Pancreas (tissue), 10 donors: ENCODE results near the gene ESPN. TPM values are rescaled to one million over a fixed set of nuclear protein-coding genes. Genes with fewer than 3 reads are reported as not detected.
A peak's percentile ranks its signal among the peaks of the same experiment; 100 is the strongest.
"Not testable (repeated sequence)": the region's sequence is repeated elsewhere in the genome, so short reads cannot be mapped to it uniquely, and the experiment has no call there.

ENCODE experiments used
- ATAC-seq, 4 donors: fragments of 200-7000 bp; cut with Tn5 transposase; one replicate each; pipeline versions ENCODE4 v1.8.0 to v1.9.1; 2020; ENCODE audit warnings: mild to moderate bottlenecking in 4 of 4, moderate library complexity in 4 of 4
- DNase-seq, 6 donors: peaks; one replicate each; pipeline ENCODE4 v3.0.0-alpha.2; 2020
- FAIRE-seq: peaks from 2 replicates; lab custom pipeline; 2012; peaks lifted over from hg19 to GRCh38; lab: Jason Lieb, UNC
- H3K27ac ChIP-seq, 4 donors: fragments of 200-600 bp; sonication (generic); 1 replicate in 3 of 4; 2 replicates in 1 of 4; pipeline versions ENCODE4 v1.5.0 to v1.8.0; 2020
- H3K27me3 ChIP-seq, 4 donors: fragments of 200-600 bp; one replicate each; pipeline ENCODE4 v1.8.0; 2021
- H3K36me3 ChIP-seq, 3 donors: fragments of 200-600 bp; sonication (generic) in 1 of 3; one replicate each; pipeline versions ENCODE4 v1.5.0 to v1.8.0; 2020 to 2021
- H3K4me1 ChIP-seq, 3 donors: fragments of 200-600 bp; one replicate each; pipeline ENCODE4 v1.8.0; 2021
- H3K4me3 ChIP-seq, 4 donors: fragments of 200-600 bp; sonication (generic) in 2 of 4; one replicate each; pipeline versions ENCODE4 v1.5.0 to v1.8.0; 2020 to 2021
- H3K9me3 ChIP-seq, 4 donors: fragments of 200-600 bp; one replicate each; pipeline ENCODE4 v1.8.0; 2021
- WGBS, 2 donors: extraction: QIAGEN DNeasy Blood & Tissue Kit; methylation state at CpG; one replicate each; pipeline ENCODE4 v1.1.7; 2013; 5-methylcytosine and 5-hydroxymethylcytosine counted together
- intact Hi-C, 3 donors: fragments of 100-400 bp; cut with DNase I; formaldehyde crosslinking; loops; one replicate each; pipeline versions ENCODE4 v1.11.1 to v1.14.2; 2022
- polyA plus RNA-seq, 2 donors: library from polyadenylated mRNA; stranded (reverse); fragments of 200-250 nt; gene quantifications; one replicate each; pipeline ENCODE4 v1.2.3, GENCODE V29; 2013
- total RNA-seq, 6 donors: library from RNA; stranded (reverse); fragmentation: NEBNext Ultra II Directional in 4 of 6; extraction: Animal tissue kit (Norgen Biotek cat#: 25700) in 4 of 6; gene quantifications; one replicate each; pipeline versions ENCODE4 v1.2.1 to v1.2.4, GENCODE V29; 2021 to 2023
- TF ChIP-seq, protein P1 (sequence below), 4 donors: fragments of 200-600 bp; sonication (generic) in 3 of 4; IDR thresholded peaks; one replicate each; pipeline versions ENCODE4 v1.5.0 to v1.8.0; 2021; ENCODE audit warnings: antibody characterized with exemption in 4 of 4
- donor health status: healthy with polysubstance abuse.
- donor health status: DM: no; HTN: no; CAD: no; lungs with moderate emphysema.
- donor health status: DM: no; HTN: no; CAD: no.
- donor health status: control.
- donor health status: control.
- donor health status: Bipolar disorder and iron deficiency.
- donor health status: DM: yes; HTN: yes; CAD: no.
- donor health status: DM: no; HTN: no; CAD: no.
- donor health status: DM: no; HTN: no; CAD: no.
- donor health status: DM: yes; HTN: yes; CAD: no.

Gene ESPN
- total and polyA plus RNA-seq, 8 donors, result 0.28 to 2.5 (median 0.68) TPM

DNA sequence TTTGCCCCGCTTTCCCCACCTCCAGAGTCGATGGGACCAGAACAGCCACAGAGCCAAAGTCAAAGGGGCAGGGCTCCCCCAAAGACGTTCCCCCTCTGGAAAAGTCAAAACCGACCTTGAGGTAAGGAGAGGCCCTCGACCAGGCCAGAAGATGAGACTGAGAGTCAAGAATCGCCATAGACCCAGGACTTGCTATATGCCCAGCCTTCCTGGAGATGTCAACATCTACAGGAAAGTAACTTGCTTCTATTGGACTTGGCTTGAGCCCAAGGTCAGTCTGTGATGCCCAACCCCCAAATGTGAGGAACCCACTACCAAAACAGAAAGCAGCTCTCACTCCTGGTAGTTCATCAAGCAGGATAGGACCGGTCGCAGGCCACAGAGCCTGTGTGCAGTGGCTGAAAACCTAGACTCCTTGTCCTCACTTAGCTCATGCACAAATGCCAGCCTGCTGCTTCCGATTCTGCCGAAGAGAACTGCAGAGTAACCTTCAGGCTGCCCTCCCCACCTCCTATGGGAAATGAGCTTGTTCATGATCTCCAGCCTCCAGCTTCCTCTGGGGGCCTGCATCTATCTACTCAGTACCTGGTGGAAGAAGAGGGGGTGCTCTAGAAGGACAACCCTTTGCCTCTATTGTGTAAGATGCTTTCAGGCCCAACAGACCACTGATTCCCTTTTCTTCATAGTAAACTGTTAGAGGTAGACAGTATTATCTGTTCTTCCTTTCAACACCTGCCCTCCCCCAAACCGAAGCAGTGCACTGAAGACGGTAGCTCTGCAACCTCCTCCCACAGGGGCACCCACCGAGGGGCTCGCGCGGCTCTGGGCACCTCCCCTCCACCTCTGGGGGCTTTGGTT, 32.4 kb upstream of the ESPN start:
- TF ChIP-seq, protein P1, sequence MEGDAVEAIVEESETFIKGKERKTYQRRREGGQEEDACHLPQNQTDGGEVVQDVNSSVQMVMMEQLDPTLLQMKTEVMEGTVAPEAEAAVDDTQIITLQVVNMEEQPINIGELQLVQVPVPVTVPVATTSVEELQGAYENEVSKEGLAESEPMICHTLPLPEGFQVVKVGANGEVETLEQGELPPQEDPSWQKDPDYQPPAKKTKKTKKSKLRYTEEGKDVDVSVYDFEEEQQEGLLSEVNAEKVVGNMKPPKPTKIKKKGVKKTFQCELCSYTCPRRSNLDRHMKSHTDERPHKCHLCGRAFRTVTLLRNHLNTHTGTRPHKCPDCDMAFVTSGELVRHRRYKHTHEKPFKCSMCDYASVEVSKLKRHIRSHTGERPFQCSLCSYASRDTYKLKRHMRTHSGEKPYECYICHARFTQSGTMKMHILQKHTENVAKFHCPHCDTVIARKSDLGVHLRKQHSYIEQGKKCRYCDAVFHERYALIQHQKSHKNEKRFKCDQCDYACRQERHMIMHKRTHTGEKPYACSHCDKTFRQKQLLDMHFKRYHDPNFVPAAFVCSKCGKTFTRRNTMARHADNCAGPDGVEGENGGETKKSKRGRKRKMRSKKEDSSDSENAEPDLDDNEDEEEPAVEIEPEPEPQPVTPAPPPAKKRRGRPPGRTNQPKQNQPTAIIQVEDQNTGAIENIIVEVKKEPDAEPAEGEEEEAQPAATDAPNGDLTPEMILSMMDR (IDR thresholded peaks at IDR 0.05), result no peak
- peak overlapping the region; percentile 31 to 57 (median 52) for H3K4me3 ChIP-seq
- intact Hi-C loops, result no loop called here
- peak in 1 of 6 donors; percentile 20 for DNase-seq
- H3K36me3 ChIP-seq, result no peaks in the 10 kb centered on the region
- H3K27me3 ChIP-seq, result no peaks in the 10 kb centered on the region
- H3K9me3 ChIP-seq, result no peaks in the 10 kb centered on the region
- peaks cover 9 to 15% (median 10%) of the 10 kb centered on the region in 3 donors for H3K4me1 ChIP-seq
- 34 to 35% methylated on average over 16 of the region's 16 CpGs for WGBS, 2 donors
- ATAC-seq, result no peak
- H3K27ac ChIP-seq, result no peak overlapping the region
- FAIRE-seq, result no peak

DNA sequence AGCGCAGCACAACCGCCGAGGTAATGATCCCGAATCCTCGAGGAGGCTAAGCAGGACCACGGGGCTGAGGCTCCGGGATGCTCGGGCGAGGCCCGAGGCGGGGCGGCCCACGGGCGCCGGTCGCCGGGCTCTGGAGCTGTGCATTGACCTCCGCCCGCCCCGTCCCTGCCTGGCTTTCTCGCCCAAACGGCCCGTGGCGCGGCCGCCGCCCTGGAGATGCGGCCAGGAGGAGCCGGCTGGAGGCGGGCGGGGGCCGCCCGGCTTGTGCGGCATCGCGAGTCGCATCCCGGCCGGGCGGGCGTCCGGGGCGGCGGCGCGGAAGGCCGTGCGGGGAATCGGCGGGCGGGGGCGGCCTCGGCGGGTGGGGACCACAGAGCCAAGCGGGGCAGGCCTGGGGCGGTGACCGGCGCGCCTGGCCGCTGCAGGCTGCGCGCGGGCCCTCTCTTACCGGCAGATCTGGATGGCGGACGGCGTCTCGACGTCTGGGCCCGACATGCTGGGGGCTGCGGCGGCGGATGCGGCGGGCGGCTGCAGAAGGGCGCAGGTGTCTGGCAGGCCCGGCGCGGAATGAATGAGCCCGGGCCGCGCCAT, 31.7 kb upstream of the ESPN start:
- Histone ChIP-seq H3K9me3 (no peaks in the 10 kb centered on the region), H3K4me1 (peaks cover 9 to 15% (median 10%) of the 10 kb centered on the region in 3 donors), H3K27ac (peak overlapping the region; percentile 99), H3K27me3 (no peaks in the 10 kb centered on the region), H3K4me3 (peak overlapping the region; percentile 31 to 57 (median 52)), H3K36me3 (no peaks in the 10 kb centered on the region)
- peak in 2 of 6 donors; percentile 42 to 69 for DNase-seq
- no peak for FAIRE-seq
- WGBS, 2 donors, result 2% methylated on average over 45 to 83 of the region's 83 CpGs
- intact Hi-C loops, result no loop called here
- TF ChIP-seq, protein P1 (IDR thresholded peaks at IDR 0.05), result no peak
- ATAC-seq, result no peak

DNA sequence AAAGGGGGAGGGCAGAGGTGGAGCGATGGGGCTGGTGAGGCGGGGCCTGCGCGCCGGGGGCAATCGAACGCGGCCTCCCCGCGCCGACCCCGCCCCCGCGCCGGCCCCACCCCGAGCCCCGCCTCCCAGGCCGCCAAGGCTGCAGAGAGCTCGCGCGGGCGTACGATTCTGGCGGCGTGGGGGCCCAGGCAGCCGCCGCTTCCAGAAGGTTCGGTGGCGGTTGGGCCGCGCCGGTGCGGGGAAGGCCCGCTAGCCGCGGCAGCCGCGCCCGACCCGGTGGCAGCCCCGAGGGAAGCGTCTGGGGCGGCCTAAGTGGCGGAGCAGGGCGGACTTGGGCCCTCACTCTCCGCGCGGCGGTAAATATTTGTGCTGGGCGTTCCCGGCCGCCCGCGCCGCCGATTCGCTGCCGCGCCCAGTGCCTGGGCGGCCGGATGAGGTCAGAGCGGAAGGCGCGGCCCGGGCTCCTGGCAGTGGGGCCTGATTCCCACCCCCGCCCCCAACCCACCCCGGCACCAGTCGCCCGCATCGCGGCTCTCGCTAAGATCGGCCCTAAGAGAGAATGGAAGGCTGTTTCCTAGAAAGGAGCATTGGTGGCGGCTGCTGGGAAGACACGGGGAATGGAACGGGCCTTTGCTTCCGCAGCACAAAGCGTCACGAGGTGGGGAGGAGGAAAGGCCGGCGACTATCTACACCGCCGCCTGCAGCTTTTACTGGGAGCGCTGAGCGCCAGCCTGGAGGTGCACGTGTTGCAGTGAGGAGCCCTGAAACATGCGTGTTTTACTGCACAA, 31.0 kb upstream of the ESPN start, which contains the start of gene ACOT7:
Gene ACOT7, minus strand, starts transcription at position 368 of the 788 bp plus-strand sequence. CDS start 368 bp downstream, outside the sequence.
- no peak for FAIRE-seq

DNA sequence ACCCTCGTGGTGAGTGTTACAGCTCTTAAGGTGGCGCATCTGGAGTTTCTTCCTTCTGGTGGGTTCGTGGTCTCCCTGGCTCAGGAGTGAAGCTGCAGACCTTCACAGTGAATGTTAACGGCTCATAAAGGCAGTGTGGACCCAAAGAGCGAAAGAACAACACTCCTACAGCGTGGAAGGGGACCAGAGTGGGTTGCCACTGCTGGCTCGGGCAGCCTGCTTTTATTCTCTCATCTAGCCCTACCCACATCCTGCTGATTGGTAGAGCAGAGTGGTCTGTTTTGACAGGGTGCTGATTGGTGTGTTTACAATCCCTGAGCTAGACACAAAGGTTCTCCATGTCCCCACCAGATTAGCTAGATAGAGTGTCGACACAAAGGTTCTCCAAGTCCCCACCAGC, 29.4 kb upstream of the ESPN start:
- H3K27me3 ChIP-seq, H3K9me3 ChIP-seq, intact Hi-C loops, DNase-seq, H3K4me3 ChIP-seq, H3K27ac ChIP-seq, H3K36me3 ChIP-seq, ATAC-seq, FAIRE-seq: not testable (repeated sequence)
- WGBS, 2 donors, result 92% methylated on average over 8 of the region's 8 CpGs
- H3K4me1 ChIP-seq, result peaks cover 9 to 15% (median 10%) of the 10 kb centered on the region in 3 donors

More for the DNA sequence above, 31.0 kb upstream of the ESPN start, which contains the start of gene ACOT7:
- peak; percentile 94 to 98 (median 97) for ATAC-seq
- 0% methylated on average over 54 to 87 of the region's 87 CpGs for WGBS, 2 donors
- peaks cover 9 to 15% (median 10%) of the 10 kb centered on the region in 3 donors for H3K4me1 ChIP-seq
- H3K4me3 ChIP-seq, result peak within 1 kb of the TSS; percentile 31 to 57 (median 52)
- TF ChIP-seq, protein P1 (IDR thresholded peaks at IDR 0.05), result no peak
- peak; percentile 86 to 94 (median 91) for DNase-seq
- no peaks in the 10 kb centered on the region for H3K36me3 ChIP-seq
- H3K27ac ChIP-seq, result peak within 1 kb of the TSS; percentile 99
- intact Hi-C loops, result no loop called here
- no peaks in the 10 kb centered on the region for H3K27me3 ChIP-seq
- no peaks in the 10 kb centered on the region for H3K9me3 ChIP-seq

DNA sequence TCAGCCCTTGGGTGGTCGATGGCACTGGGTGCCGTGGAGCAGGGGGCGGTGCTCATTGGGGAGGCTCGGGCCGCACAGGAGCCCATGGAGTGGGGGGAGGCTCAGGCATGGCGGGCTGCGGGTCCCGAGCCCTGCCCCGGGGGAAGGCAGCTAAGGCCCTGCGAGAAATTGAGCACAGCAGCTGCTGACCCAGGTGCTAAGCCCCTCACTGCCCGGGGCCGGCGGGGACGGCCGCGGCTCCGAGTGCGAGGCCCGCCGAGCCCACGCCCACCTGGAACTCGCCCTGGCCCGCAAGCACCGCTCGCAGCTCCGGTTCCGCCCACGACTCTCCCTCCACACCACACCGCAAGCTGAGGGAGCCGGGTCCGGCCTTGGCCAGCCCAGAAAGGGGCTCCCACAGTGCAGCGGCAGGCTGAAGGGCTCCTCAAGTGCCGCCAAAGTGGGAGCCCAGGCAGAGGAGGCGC, 28.8 kb upstream of the ESPN start:
- DNase-seq, result peak in 1 of 6 donors; percentile 74
- intact Hi-C loops, H3K9me3 ChIP-seq, H3K27ac ChIP-seq, FAIRE-seq, ATAC-seq, H3K27me3 ChIP-seq, H3K36me3 ChIP-seq, H3K4me3 ChIP-seq: not testable (repeated sequence)
- H3K4me1 ChIP-seq, result peaks cover 9 to 15% (median 10%) of the 10 kb centered on the region in 3 donors
- 95 to 98% methylated on average over 33 to 34 of the region's 34 CpGs for WGBS, 2 donors
